Brain microvascular endothelial cell (primary cell): ENCODE measurements around the gene TAF12.
"Not testable (repeated sequence)": the region's sequence is repeated elsewhere in the genome, so short reads cannot be mapped to it uniquely, and the experiment has no call there.

Experiments used
- DNase-seq: peaks from one replicate; pipeline ENCODE4 v3.0.0-alpha.2; 2020
- H3K27ac ChIP-seq: fragments of 250-450 bp; sonication (Bioruptor Pico); 2 replicates; pipeline ENCODE4 v1.5.1; 2020; ENCODE audit warnings: mild to moderate bottlenecking, moderate library complexity
- H3K27me3 ChIP-seq: fragments of 250-450 bp; sonication (Bioruptor Pico); replicated peaks from 2 replicates; pipeline ENCODE4 v1.5.1; 2020; ENCODE audit warnings: mild to moderate bottlenecking
- H3K36me3 ChIP-seq: fragments of 250-450 bp; sonication (Bioruptor Pico); replicated peaks from 2 replicates; pipeline ENCODE4 v1.5.1; 2020; ENCODE audit warnings: mild to moderate bottlenecking
- H3K4me3 ChIP-seq: 2 replicates; pipeline ENCODE4 v1.5.1; 2011; ENCODE audit warnings: low read depth, mild to moderate bottlenecking, control low read depth, low read length, moderate library complexity
- in situ Hi-C: cut with HindIII; loops from 2 replicates; pipeline ENCODE4 v1.10.0; 2017; ENCODE audit warnings: low sequenced_read_pairs, low pct_ligation_motif_present
- TF ChIP-seq, protein P1 (sequence below): IDR thresholded peaks from 2 replicates; pipeline ENCODE4 v1.5.1; 2011; ENCODE audit warnings: low read depth, mild to moderate bottlenecking, moderate library complexity, low read length, control low read depth, inconsistent platforms; ENCODE audit errors: missing control alignments

Gene TAF12, protein sequence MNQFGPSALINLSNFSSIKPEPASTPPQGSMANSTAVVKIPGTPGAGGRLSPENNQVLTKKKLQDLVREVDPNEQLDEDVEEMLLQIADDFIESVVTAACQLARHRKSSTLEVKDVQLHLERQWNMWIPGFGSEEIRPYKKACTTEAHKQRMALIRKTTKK

DNA sequence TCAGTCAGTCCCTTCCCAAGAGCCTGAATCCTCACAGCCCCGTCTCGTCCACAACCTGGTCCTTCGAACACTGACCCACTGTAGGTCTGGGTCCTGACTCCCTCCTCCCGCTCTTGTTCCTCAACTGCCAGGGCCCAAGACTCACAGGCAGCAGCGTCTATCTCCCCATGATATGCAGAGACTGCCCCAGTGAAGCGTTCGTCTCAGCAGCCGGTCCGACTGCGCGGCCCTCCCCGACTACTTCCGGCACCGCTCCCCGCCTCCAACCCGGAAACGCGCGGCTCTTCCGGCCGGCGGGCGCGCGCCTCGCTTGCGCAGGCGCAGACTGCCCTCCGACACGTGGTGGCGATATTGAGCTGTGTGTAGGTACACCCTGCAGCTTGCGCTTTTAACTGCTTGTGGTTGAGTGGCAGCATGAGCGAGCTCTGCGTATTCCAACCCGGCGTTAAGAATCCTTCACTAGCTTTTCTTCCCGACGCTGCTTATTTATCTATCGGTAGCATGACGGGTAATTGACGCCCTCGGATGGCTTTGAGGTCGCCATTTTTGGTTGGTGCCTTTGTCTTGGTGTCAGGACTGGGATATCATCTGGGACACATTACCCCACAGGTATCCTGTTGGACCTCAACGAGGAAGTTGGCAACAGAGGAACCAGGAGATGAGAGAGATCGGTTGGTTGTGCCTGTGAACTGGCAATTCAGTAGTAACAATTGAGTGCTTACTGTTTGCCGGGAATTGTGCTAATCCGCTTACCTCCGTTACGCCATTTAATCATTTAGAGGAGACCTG lies at the start of gene TAF12:
Gene TAF12, minus strand, starts transcription at position 221 of the 789 bp plus-strand sequence. CDS start 20,986 bp downstream, outside the sequence.
- TF ChIP-seq, protein P1, sequence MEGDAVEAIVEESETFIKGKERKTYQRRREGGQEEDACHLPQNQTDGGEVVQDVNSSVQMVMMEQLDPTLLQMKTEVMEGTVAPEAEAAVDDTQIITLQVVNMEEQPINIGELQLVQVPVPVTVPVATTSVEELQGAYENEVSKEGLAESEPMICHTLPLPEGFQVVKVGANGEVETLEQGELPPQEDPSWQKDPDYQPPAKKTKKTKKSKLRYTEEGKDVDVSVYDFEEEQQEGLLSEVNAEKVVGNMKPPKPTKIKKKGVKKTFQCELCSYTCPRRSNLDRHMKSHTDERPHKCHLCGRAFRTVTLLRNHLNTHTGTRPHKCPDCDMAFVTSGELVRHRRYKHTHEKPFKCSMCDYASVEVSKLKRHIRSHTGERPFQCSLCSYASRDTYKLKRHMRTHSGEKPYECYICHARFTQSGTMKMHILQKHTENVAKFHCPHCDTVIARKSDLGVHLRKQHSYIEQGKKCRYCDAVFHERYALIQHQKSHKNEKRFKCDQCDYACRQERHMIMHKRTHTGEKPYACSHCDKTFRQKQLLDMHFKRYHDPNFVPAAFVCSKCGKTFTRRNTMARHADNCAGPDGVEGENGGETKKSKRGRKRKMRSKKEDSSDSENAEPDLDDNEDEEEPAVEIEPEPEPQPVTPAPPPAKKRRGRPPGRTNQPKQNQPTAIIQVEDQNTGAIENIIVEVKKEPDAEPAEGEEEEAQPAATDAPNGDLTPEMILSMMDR: peak; percentile 15
- in situ Hi-C loops: no loop called here
- DNase-seq: peak; percentile 91
- H3K4me3 ChIP-seq: peak within 1 kb of the TSS; percentile 95
- H3K36me3 ChIP-seq: no peaks in the 10 kb centered on the region
- H3K27ac ChIP-seq: peak within 1 kb of the TSS; percentile 81
- no peaks in the 10 kb centered on the region for H3K27me3 ChIP-seq

DNA sequence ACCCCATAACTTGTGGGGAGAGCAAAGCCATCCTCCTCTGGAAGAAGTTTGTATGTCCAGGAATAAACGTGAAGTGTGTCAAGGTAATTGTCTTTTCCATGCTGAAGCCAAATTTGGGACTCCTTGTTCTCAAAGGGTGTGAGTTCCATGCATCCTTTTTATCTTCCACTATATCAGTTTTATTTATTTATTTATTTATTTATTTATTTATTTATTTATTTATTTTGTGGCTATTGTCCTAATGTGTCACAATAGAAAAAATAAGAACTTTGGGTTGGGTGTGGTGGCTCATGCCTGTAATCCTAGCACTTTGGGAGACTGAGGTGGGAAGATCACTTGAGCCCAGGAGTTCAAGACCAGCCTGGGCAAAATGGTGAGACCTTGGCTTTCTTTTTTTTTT lies 48.8 kb upstream of the TAF12 start:
- H3K27ac ChIP-seq, H3K4me3 ChIP-seq, DNase-seq, in situ Hi-C loops, H3K27me3 ChIP-seq: not testable (repeated sequence)
- H3K36me3 ChIP-seq: peaks cover 11% of the 10 kb centered on the region

DNA sequence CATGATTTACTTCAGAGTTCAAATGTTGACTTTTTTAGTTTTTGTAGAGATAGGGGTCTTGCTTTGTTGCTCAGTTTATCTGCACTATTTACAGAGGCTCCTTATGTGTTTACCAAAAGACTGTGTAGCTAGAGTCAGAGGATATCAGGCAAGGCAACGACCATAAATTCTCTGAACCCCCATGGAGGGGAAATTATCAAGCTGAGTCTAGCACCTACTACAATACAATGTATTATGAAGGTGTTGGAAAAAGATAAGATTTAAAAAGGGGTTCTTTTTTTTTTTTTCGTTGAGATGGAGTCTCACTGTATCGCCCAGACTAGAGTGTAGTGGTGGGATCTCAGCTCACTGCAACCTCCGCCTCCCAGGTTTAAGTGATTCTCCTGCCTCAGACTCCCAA lies 42.1 kb upstream of the TAF12 start:
- no peak overlapping the region for H3K4me3 ChIP-seq
- TF ChIP-seq, protein P1: no peak
- no peak overlapping the region for H3K27ac ChIP-seq
- in situ Hi-C loops: no loop called here
- H3K27me3 ChIP-seq: no peaks in the 10 kb centered on the region
- peaks cover 11% of the 10 kb centered on the region for H3K36me3 ChIP-seq
- DNase-seq: no peak

DNA sequence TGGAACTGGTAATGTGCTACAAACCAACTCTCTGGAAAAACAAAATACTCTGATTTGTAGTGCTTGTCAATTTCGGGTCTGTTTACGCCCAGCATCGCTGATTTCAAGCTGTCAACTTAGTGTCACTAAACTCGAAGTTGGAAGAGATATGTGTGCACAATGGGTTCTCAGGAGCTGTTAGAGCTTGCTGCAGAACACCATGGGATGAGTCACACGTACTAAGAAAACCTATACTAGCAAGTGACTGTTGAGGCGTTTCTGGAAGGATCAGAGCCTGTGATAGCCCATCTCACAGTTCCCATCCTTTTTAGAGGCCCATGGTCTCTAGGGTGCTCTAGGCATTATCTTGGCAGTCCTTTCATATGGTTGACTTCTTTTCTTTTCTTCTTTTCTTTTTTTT lies 40.0 kb upstream of the TAF12 start:
- no peaks in the 10 kb centered on the region for H3K27me3 ChIP-seq
- DNase-seq: peak; percentile 12
- no peak overlapping the region for H3K27ac ChIP-seq
- TF ChIP-seq, protein P1: no peak
- peaks cover 11% of the 10 kb centered on the region for H3K36me3 ChIP-seq
- in situ Hi-C loops: no loop called here
- H3K4me3 ChIP-seq: no peak overlapping the region

DNA sequence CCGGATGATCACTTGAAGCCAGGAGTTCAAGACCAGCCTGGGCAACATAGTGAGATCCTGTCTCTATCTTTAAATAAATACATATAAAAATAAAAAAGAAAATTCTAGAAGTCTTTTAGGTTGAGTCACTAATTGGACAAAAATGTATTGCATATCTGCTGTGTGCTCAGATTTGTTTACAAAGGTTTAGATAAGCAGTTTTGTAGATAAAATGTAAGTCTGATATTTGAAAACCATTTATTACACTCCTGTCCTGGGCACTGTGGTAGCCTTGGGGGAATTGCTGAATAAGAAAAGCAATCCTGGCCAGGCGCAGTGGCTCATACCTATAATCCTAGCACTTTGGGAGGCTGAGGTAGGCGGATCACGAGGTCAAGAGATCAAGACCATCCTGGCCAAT lies 37.3 kb upstream of the TAF12 start:
- Histone ChIP-seq H3K4me3 (no peak overlapping the region), H3K36me3 (peaks cover 9% of the 10 kb centered on the region), H3K27me3 (no peaks in the 10 kb centered on the region), H3K27ac (no peak overlapping the region)
- TF ChIP-seq, protein P1: no peak
- in situ Hi-C loops: no loop called here
- DNase-seq: peak; percentile 25

DNA sequence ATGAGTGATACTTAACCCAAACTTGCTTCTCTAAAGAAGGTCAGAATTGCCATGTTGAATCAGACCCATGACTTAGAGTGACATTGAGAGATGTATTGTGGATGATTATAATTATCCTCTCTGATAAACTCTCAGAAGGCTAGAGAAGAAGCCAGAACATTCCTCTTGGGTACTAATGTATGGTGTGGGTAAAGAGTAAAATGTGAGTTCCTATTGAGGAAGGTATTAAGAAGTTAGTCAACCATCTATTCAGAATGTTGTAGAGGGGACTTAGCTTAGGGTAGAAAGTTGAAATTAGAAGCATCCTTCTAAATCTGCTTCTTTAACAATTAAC lies 33.0 kb upstream of the TAF12 start:
- Histone ChIP-seq H3K36me3 (no peaks in the 10 kb centered on the region), H3K4me3 (no peak overlapping the region), H3K27ac (no peak overlapping the region), H3K27me3 (no peaks in the 10 kb centered on the region)
- TF ChIP-seq, protein P1: no peak
- in situ Hi-C loops: no loop called here
- no peak for DNase-seq

DNA sequence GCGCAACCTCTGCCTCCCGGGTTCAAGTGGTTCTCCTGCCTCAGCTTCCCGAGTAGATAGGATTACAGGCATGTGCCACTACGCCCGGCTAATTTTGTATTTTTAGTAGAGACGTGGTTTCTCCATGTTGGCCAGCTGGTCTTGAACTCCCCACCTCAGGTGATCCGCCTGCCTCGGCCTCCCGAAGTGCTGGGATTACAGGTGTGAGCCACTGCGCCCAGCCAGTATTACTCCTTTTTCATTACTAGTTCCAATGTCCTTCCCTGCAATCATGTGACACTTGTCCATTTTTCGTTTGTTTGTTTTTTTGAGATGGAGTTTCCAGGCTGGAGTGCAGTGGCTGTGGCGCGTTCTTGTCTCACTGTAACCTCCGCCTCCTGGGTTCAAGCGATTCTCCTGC lies 30.1 kb upstream of the TAF12 start:
- in situ Hi-C loops, H3K27me3 ChIP-seq: not testable (repeated sequence)

More for the DNA sequence above, 30.1 kb upstream of the TAF12 start:
- not testable (repeated sequence) for H3K36me3 ChIP-seq, H3K27ac ChIP-seq, H3K4me3 ChIP-seq, DNase-seq
